Activated CD8-positive, alpha-beta memory T cell treated with anti-CD3 and anti-CD28 coated beads, Interleukin-2, amount 50 U/mL, for 24 hours (primary cell): Measurements from ENCODE around the gene SMYD3.

Source experiments
- DNase-seq: peaks from one replicate; pipeline ENCODE4 v3.0.0-alpha.2; 2020; ENCODE audit errors: extremely low read depth

SMYD3 gene

DNA sequence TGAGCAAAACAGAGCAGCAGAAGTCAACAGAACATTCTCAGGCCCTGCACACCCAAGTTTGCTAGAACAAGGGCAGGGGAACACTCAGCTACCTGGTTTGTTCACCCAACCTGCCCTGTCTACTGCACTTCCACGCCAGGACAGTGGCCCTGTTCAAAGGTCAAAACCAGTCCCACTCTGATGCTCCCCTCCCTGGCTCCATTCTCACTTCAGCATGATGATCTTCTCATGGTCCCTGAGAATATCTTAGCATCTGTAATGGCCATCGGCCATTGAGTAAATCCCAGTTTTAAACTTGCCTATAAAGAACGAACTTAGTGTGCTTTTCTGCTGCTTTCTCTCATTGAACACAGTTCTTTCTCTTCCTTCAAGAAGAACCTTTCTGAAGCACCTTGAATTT is 293.6 kb downstream of the SMYD3 start:
- DNase-seq: no peak

DNA sequence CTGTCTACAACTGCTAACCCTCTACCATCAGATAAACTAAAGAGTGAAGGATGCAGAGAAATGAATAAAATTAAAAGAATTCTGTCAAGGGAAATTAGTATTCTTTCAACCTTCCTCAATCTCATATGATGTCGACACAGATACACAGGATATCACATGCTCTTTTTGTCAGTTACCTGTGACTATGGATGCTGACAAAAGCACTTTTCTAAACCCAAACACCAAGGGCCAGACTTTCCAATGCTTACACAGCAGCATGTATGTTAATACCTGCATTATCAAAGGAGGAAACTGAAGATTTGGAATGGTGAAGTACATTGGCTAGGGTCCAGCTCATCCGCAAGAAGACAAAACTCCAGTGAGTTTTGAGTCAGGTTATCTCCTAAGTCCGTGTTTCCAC is 294.0 kb downstream of the SMYD3 start:
- no peak for DNase-seq

- no peak for DNase-seq
Measured at GRCh38 chr1:246212013-246212412, 295.1 kb downstream of the SMYD3 start.

DNA sequence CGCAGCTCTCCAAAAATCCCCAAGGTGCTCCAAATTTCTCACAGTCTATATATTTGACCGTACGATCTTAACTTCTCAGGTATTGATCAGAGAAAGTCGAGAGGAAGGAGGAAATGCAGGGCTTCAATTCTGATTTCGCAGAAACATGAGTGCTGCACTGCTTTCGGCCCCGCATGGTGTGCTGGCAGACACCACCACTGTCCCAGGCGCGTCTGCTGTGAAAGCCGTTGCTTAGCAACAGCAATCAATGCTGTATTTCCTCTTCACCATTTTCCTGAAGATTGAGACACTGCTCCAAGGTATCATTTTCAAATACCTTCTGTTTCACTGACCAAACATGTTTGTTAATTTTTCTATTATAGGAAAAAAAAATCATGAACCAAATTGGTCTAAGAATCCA is 296.3 kb downstream of the SMYD3 start:
- DNase-seq: no peak

DNA sequence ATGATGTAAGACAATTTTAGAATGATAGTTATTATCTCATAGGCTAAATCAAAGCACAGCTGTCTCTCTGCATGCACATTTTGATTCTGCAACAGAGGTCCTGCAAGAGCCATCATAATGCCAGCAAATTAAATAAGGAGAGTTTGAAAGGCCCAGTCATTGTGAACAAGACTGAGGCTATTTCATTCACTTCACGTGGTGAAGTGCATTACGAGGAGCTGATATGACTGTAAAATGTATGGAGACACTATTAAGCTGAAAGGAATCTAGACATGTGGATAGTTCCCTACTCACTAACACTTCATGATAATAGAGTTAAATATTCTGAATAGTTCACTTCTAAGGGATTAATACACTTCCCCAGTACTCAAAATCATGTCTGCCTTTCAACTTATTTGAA is 299.0 kb downstream of the SMYD3 start:
- no peak for DNase-seq

- no peak for DNase-seq
Measured at GRCh38 chr1:246203180-246203579, 303.9 kb downstream of the SMYD3 start.

GRCh38 chr1:246200738-246201137 is 306.3 kb downstream of the SMYD3 start:
- DNase-seq: no peak

- no peak for DNase-seq
Measured at GRCh38 chr1:246200225-246200624, 306.9 kb downstream of the SMYD3 start.

DNA sequence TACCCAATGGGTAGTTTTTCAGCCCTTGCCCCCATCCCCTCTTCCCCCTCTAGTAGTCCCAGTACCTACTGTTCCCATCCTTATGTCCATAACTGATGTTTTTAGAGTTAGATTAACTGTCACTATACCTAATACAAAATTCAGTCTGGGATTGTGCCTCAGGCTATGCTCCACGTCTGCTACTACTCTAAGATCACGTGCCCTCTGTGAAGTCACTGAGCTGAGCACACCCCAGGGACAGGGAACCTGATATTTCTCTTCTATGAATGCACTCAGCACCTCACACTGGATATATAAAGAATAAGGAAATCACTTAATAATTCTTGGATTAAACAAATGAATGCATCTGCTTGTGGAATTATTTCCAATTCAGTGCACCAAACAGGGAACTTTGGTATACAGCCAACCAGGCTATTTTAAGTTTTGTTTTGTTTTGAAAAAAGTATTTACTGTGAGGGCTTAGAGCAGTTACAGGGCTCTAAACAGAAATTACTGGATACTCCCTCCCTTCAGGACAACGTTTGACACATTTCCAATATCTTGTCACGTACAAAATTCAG is 307.9 kb downstream of the SMYD3 start:
- DNase-seq: no peak

DNA sequence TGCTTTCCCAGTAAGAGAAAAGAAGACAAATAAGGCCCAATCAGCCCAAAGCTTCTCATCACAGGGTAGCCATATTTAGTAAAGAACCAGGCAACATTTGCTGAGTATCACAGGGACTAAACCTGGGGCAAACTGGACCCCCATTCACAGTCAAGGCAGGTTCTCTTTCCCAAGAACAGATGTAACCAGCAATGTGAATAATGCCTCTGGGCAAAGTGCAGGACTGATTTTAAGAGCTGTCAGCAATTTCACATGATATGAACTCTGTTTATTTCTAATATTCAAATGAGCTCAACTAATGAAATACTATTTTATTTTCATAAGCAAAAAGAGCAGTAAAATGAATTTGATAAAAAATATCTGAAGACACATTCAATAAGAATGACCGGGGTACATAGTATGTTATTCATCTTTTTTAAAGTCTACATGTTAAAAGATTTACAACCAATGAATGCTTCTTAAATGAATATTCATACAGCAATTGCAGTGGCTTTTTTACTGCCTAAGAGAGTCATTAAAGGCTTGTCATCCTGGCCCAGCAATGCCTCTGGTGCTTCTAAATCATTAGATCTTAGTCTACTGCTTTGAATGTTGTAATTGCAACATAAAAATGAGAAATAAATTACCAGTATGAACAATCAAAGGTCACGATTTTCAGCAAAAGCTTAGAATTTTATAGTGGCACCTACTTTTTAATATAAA is 308.8 kb downstream of the SMYD3 start:
- no peak for DNase-seq

- DNase-seq: no peak
Measured at GRCh38 chr1:246197076-246197475, 310.0 kb downstream of the SMYD3 start.

GRCh38 chr1:246195296-246195695 is 311.8 kb downstream of the SMYD3 start:
- DNase-seq: no peak

DNA sequence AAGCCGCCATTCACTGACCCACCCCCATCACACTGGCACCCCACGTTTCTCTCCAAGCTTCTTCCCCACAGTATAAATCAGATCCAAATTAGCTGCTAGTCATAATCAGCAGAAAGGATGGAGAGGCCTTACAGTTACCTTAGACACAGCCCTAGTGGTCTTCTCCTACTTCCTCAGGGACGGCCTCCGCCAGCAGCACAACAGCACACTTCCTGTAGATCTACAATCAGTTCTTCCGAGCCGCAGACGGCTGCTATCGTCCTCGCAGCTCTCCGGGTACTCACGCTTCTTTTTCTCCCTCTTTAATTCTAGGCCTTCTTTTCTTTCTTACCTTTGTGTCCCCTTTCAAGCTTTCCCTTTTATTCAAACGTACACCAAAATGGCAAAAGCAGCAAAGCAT is 313.5 kb downstream of the SMYD3 start:
- DNase-seq: no peak

DNA sequence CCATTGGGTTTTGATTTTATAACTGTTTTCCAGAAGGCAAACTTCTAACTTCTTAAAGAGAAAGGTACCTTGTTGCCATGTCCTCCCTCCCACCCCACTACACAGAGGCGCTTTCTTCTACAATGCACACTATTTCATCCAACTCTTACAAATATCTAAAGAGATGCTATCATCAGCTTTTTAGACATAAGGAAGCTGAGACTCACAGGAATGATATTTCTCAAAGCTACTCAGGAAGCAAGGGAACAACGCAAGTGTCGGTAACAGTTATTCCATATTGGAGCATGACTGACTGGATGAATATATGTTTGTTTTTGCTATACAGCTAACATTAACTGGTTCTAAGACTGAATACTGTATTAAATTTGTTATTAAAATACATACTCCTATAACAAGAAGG is 318.0 kb downstream of the SMYD3 start:
- no peak for DNase-seq

- no peak for DNase-seq
Measured at GRCh38 chr1:246187834-246188372, 319.2 kb downstream of the SMYD3 start.

GRCh38 chr1:246184503-246184902 is 322.6 kb downstream of the SMYD3 start:
- DNase-seq: no peak

DNA sequence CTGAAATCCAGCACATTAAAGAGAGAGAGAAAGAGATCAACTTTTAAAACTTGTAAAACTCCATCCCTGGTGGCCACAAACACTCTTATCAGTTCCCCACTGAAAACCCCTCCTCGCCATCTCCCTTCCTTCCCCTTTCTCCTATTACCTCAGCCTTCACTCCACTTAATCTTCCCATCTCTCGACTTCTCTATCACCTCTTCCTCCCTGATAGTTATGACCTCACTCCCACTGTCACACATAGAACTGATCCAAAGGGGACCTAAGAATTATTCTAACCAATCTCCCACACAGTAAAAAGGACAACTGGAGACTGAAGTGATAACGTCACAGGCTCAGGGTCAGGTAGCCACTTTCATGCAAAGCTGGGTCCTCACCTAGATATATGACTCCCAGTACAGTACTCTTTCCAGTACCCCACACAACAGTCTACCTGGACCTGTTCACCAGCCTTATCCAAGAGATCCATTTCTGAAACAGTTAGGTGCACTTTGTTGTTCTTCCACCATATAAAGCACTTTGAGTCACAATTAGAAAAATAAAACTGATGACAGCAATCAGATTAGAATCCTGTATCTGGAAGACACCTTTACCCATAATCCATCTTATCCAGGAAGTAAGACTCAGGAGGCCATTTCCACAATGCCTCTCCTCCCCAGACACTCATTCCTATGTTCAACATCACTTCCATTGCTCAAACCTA is 324.8 kb downstream of the SMYD3 start:
- no peak for DNase-seq

DNA sequence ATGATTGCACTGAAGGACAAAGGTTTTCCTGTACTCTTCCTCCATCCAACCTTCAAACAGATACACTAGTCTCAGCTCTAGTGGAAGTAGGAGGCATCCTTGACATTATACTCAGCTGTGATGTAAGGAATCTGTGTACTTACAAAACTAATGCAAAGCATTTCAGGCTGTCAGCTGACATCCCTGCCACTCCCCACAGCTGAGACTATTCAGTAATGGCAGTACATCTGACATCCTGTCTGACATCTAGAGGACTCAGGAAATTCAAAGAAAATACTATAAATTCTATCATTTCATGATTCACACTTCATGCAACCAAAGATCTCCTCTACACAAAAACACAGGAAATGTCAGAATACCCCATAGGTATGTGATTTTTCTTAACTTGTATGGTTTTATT is 325.8 kb downstream of the SMYD3 start:
- no peak for DNase-seq

DNA sequence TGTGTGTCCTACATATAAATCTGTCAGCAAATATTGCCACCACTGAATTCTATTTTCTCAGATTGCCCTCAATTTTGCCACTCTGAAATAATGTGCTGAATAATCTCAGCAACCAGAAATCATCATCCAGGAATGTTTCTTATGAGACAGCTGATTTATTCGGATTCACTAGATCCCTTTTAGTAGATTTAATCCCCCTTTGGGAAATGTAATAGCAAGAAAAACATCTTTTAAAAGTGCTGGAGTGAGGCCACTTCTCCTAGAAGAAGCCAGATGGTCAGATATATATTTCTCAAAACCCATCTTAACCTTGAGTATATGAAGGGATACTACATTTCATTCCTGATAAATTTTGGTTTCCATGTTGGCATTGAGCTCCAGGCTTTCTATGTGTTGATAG is 327.7 kb downstream of the SMYD3 start:
- DNase-seq: no peak

- DNase-seq: no peak
Measured at GRCh38 chr1:246178717-246179311, 328.3 kb downstream of the SMYD3 start.

- no peak for DNase-seq
Measured at GRCh38 chr1:246176126-246177024, 330.7 kb downstream of the SMYD3 start.
